Uterus (tissue), 4 donors: Measurements from ENCODE around the gene GLIPR1L2. TPM values are rescaled to one million over a fixed set of nuclear protein-coding genes. Genes with fewer than 3 reads are reported as not detected.
"Not testable (repeated sequence)": the region's sequence is repeated elsewhere in the genome, so short reads cannot be mapped to it uniquely, and the experiment has no call there.

Experiments used
- DNase-seq, 2 donors: peaks; one replicate each; pipeline ENCODE4 v3.0.0-alpha.2; 2019 to 2020
- H3K27ac ChIP-seq, 2 donors: fragments of 200-600 bp; sonication (generic); 1 replicate in 1 of 2; 2 replicates in 1 of 2; pipeline ENCODE4 v1.5.1; 2016 to 2018
- H3K27me3 ChIP-seq, 2 donors: fragments of 200-600 bp; sonication (generic); one replicate each; pipeline ENCODE4 v1.5.1; 2018 to 2019; ENCODE audit warnings: control low read depth in 1 of 2
- H3K36me3 ChIP-seq, 2 donors: fragments of 200-600 bp; sonication (generic); one replicate each; pipeline ENCODE4 v1.5.1; 2019; ENCODE audit warnings: control low read depth in 1 of 2
- H3K4me1 ChIP-seq, 2 donors: fragments of 200-600 bp; sonication (generic); one replicate each; pipeline ENCODE4 v1.5.1; 2018 to 2019; ENCODE audit warnings: control low read depth in 1 of 2
- H3K4me3 ChIP-seq, 2 donors: fragments of 200-600 bp; sonication (generic); 1 replicate in 1 of 2; 2 replicates in 1 of 2; pipeline ENCODE4 v1.5.1; 2018 to 2019; ENCODE audit warnings: mild to moderate bottlenecking in 1 of 2
- H3K9me3 ChIP-seq, 2 donors: fragments of 200-600 bp; sonication (generic); one replicate each; pipeline ENCODE4 v1.5.1; 2019; ENCODE audit warnings: control low read depth in 1 of 2
- POLR2A ChIP-seq, 2 donors: fragments of 450-650 bp; IDR thresholded peaks; one replicate each; pipeline ENCODE4 v1.6.1; 2016; ENCODE audit warnings: antibody characterized with exemption in 2 of 2, mild to moderate bottlenecking in 1 of 2, moderate library complexity in 1 of 2
- intact Hi-C: fragments of 100-400 bp; cut with DNase I; formaldehyde crosslinking; loops from one replicate; pipeline ENCODE4 v1.15.1; 2023; ENCODE audit warnings: low total_unique reads
- total RNA-seq, 4 donors: library from RNA; depleted of rRNA in 3 of 4; stranded (reverse); fragments of >200 nt in 3 of 4; gene quantifications; one replicate each; pipeline versions ENCODE4 v1.1.0 to v1.2.4, GENCODE V29; 2014 to 2023
- TF ChIP-seq, protein P1 (sequence below), 4 experiments: fragments of 200-600 bp in 2 of 4; fragments of 450-650 bp in 2 of 4; sonication (generic) in 2 of 4; IDR thresholded peaks; one replicate each; pipeline ENCODE4 v1.5.1; 2016 to 2019; ENCODE audit warnings: antibody characterized with exemption in 4 of 4, mild to moderate bottlenecking in 2 of 4, moderate library complexity in 1 of 4
- donor health status: DM: yes; HTN: yes; CAD: no.

The GLIPR1L2 gene
- total RNA-seq, 4 donors from 2014 or later = 2.9 to 4.6 TPM; not detected in 2

GRCh38 chr12:75444429-75445136, 53.7 kb downstream of the GLIPR1L2 start:
- no peaks in the 10 kb centered on the region for H3K9me3 ChIP-seq
- intact Hi-C loops = no loop called here
- H3K4me3 ChIP-seq = no peak overlapping the region
- DNase-seq = no peak
- H3K36me3 ChIP-seq = no peaks in the 10 kb centered on the region
- no peak for TF ChIP-seq POLR2A (IDR thresholded peaks at IDR 0.05)
- TF ChIP-seq, protein P1, sequence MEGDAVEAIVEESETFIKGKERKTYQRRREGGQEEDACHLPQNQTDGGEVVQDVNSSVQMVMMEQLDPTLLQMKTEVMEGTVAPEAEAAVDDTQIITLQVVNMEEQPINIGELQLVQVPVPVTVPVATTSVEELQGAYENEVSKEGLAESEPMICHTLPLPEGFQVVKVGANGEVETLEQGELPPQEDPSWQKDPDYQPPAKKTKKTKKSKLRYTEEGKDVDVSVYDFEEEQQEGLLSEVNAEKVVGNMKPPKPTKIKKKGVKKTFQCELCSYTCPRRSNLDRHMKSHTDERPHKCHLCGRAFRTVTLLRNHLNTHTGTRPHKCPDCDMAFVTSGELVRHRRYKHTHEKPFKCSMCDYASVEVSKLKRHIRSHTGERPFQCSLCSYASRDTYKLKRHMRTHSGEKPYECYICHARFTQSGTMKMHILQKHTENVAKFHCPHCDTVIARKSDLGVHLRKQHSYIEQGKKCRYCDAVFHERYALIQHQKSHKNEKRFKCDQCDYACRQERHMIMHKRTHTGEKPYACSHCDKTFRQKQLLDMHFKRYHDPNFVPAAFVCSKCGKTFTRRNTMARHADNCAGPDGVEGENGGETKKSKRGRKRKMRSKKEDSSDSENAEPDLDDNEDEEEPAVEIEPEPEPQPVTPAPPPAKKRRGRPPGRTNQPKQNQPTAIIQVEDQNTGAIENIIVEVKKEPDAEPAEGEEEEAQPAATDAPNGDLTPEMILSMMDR (IDR thresholded peaks at IDR 0.05) = no peak
- no peaks in the 10 kb centered on the region for H3K4me1 ChIP-seq
- no peak overlapping the region for H3K27ac ChIP-seq
- H3K27me3 ChIP-seq = no peaks in the 10 kb centered on the region

DNA sequence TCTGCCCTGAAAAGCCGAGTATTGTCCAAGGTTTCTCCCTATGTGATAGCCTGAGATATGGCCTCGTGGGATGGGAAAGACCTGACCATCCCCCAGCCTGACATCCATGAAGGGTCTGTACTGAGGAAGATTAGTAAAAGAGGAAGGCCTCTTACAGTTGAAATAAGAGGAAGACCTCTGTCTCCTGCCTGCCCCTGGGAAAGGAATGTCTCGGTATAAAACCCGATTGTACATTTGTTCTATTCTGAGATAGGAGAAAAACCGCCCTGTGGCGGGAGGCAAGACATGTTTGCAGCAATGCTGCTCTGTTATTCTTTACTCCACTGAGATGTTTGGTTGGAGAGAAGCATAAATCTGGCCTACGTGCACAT, 54.2 kb downstream of the GLIPR1L2 start:
- H3K27ac ChIP-seq, DNase-seq, H3K4me1 ChIP-seq, intact Hi-C loops, H3K4me3 ChIP-seq, H3K27me3 ChIP-seq, H3K36me3 ChIP-seq, H3K9me3 ChIP-seq: not testable (repeated sequence)

DNA sequence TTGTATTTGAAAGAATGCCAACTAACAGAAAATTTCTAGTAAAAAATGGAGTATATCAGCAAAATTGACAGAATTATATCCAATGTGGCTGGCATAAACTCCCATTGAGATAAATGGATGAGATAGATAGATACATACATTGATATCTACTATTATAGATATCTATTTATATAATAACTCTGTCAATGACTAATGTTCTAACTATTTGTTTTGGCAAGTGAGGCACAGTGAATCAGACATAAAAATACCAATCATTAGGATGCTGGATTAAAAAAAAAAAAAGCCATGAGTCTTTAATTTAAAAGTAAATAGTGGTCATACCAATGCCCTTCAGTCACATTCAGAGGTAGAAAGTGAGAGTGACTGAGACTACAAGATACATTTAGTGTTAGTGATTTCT, 56.0 kb downstream of the GLIPR1L2 start:
- no peaks in the 10 kb centered on the region for H3K9me3 ChIP-seq
- no peaks in the 10 kb centered on the region for H3K27me3 ChIP-seq
- no peak overlapping the region for H3K4me3 ChIP-seq
- no peaks in the 10 kb centered on the region for H3K4me1 ChIP-seq
- H3K36me3 ChIP-seq = no peaks in the 10 kb centered on the region
- no peak overlapping the region for H3K27ac ChIP-seq
- no peak for DNase-seq
- TF ChIP-seq POLR2A (IDR thresholded peaks at IDR 0.05) = no peak
- TF ChIP-seq, protein P1 (IDR thresholded peaks at IDR 0.05) = no peak
- intact Hi-C loops = no loop called here

- intact Hi-C loops = no loop called here
- no peaks in the 10 kb centered on the region for H3K27me3 ChIP-seq
- no peaks in the 10 kb centered on the region for H3K4me1 ChIP-seq
- no peaks in the 10 kb centered on the region for H3K36me3 ChIP-seq
- TF ChIP-seq, protein P1 (IDR thresholded peaks at IDR 0.05) = no peak
- TF ChIP-seq POLR2A (IDR thresholded peaks at IDR 0.05) = no peak
- no peaks in the 10 kb centered on the region for H3K9me3 ChIP-seq
- DNase-seq = no peak
- H3K27ac ChIP-seq = no peak overlapping the region
- no peak overlapping the region for H3K4me3 ChIP-seq
Observed at GRCh38 chr12:75447691-75448393, 57.0 kb downstream of the GLIPR1L2 start.

- intact Hi-C loops = no loop called here
- TF ChIP-seq POLR2A (IDR thresholded peaks at IDR 0.05) = no peak
- TF ChIP-seq, protein P1 (IDR thresholded peaks at IDR 0.05) = no peak
- Histone ChIP-seq H3K4me3 (no peak overlapping the region), H3K36me3 (no peaks in the 10 kb centered on the region), H3K4me1 (no peaks in the 10 kb centered on the region), H3K27me3 (no peaks in the 10 kb centered on the region), H3K27ac (no peak overlapping the region), H3K9me3 (no peaks in the 10 kb centered on the region)
- no peak for DNase-seq
Observed at GRCh38 chr12:75452675-75453330, 61.9 kb downstream of the GLIPR1L2 start.
